K562 (cell line): ENCODE data around the gene LRRC8E. TPM values are rescaled to one million over a fixed set of nuclear protein-coding genes. Genes with fewer than 3 reads are reported as not detected.

Experiments used
- ATAC-seq: fragments of 200-7000 bp; cut with Tn5 transposase; 3 replicates; pipeline ENCODE4 v1.9.1; 2020; ENCODE audit warnings: moderate library complexity
- BruUV-seq: library from RNA; stranded (reverse); fragments of 400-500 nt; replicated peaks from 2 replicates; lab custom pipeline; 2021; lab: Mats Ljungman, UMichigan
- CTCF ChIA-PET: fragments of 300-600 bp; formaldehyde crosslinking; extraction: SDS; loops from one replicate; lab custom pipeline; 2021; ENCODE audit warnings: low intra/inter-chr PET ratio; lab: Yijun Ruan, JAX
- POLR2A ChIA-PET: fragments of 300-600, 350-650 bp; sonication (Branson Sonifier 250); formaldehyde crosslinking; extraction: SDS; loops from one replicate; lab custom pipeline; 2021; ENCODE audit warnings: antibody characterized with exemption, inconsistent platforms; lab: Yijun Ruan, JAX
- DNase-seq, 4 experiments: peaks; one replicate each; pipeline versions ENCODE4 v3.0.0 to v3.0.0-alpha.2; 2011 to 2018; ENCODE audit warnings: low spot score in 3 of 4, mixed read lengths in 3 of 4; ENCODE audit errors: extremely low read depth in 1 of 4
- FAIRE-seq: peaks from 2 replicates; lab custom pipeline; 2011; peaks lifted over from hg19 to GRCh38; lab: Jason Lieb, UNC
- H2AFZ ChIP-seq: 2 replicates; pipeline ENCODE4 v1.6.0; 2011; ENCODE audit warnings: low read depth, low read length, control low read depth, inconsistent platforms
- H3K27ac ChIP-seq: fragments of 200-600 bp; 3 replicates; pipeline ENCODE4 v1.8.0; 2011; ENCODE audit warnings: low read depth, mild to moderate bottlenecking, control low read depth, inconsistent platforms, low read length, moderate library complexity, mixed read lengths; ENCODE audit errors: extremely low read depth
- H3K27me3 ChIP-seq, 2 experiments: fragments of 300-600 bp in 1 of 2; 2 replicates in 1 of 2; 3 replicates in 1 of 2; pipeline versions ENCODE4 v1.6.0 to v1.8.0; 2011; ENCODE audit warnings: inconsistent platforms in 2 of 2, low read length in 2 of 2, mild to moderate bottlenecking in 1 of 2, mixed read lengths in 1 of 2, moderate library complexity in 1 of 2; ENCODE audit not compliant: control insufficient read depth in 2 of 2, insufficient read depth in 2 of 2
- H3K36me3 ChIP-seq: fragments of 300-600 bp; 3 replicates; pipeline ENCODE4 v1.8.0; 2011; ENCODE audit warnings: mild to moderate bottlenecking, low read length, inconsistent platforms; ENCODE audit not compliant: control insufficient read depth, insufficient read depth
- H3K4me1 ChIP-seq, 2 experiments: fragments of 200-600 bp in 1 of 2; replicated peaks in 1 of 2; 2 replicates in 1 of 2; 3 replicates in 1 of 2; pipeline versions ENCODE4 v1.5.1 to v1.8.0; 2011; ENCODE audit warnings: inconsistent platforms in 2 of 2, low read length in 2 of 2, mild to moderate bottlenecking in 1 of 2, mixed read lengths in 1 of 2, moderate library complexity in 1 of 2; ENCODE audit not compliant: control insufficient read depth in 2 of 2, insufficient read depth in 2 of 2
- H3K4me2 ChIP-seq: 2 replicates; pipeline ENCODE4 v1.6.1; 2011; ENCODE audit warnings: low read length, control low read depth, inconsistent platforms, mixed read lengths; ENCODE audit not compliant: insufficient read depth
- H3K4me3 ChIP-seq: fragments of 200-600 bp; sonication (generic), shearing (Covaris generic); 2 replicates; pipeline ENCODE4 v1.5.1; 2016; ENCODE audit warnings: control low read depth, inconsistent platforms
- H3K79me2 ChIP-seq: fragments of 200-600 bp; 3 replicates; pipeline ENCODE4 v1.8.0; 2011; ENCODE audit warnings: low read length, inconsistent platforms; ENCODE audit not compliant: control insufficient read depth, insufficient read depth
- H3K9ac ChIP-seq, 2 experiments: 2 replicates each; pipeline versions ENCODE4 v1.6.0 to v1.6.1; 2011; ENCODE audit warnings: low read depth in 2 of 2, low read length in 2 of 2, control low read depth in 1 of 2, inconsistent platforms in 1 of 2, mild to moderate bottlenecking in 1 of 2, mixed read lengths in 1 of 2; ENCODE audit not compliant: insufficient read depth in 1 of 2
- H3K9me1 ChIP-seq: one replicate; pipeline ENCODE4 v1.6.0; 2011; ENCODE audit warnings: inconsistent platforms, mild to moderate bottlenecking, low read length, moderate library complexity; ENCODE audit not compliant: control insufficient read depth, insufficient read depth
- H3K9me3 ChIP-seq: replicated peaks from 2 replicates; pipeline ENCODE4 v1.5.1; 2011; ENCODE audit warnings: low read depth, low read length, inconsistent platforms; ENCODE audit not compliant: control insufficient read depth, insufficient read depth
- H4K20me1 ChIP-seq: replicated peaks from 2 replicates; pipeline ENCODE4 v1.6.1; 2011; ENCODE audit warnings: low read length, inconsistent platforms, mixed read lengths; ENCODE audit not compliant: control insufficient read depth, insufficient read depth
- CCNT2 ChIP-seq: IDR thresholded peaks from 2 replicates; pipeline ENCODE4 v1.6.1; 2011; ENCODE audit warnings: borderline replicate concordance, low read depth, mild to moderate bottlenecking, moderate library complexity, mixed read lengths, low read length; ENCODE audit not compliant: insufficient read length; ENCODE audit errors: extremely low read depth
- CHD1 ChIP-seq: fragments of 200-600 bp; sonication (generic); IDR thresholded peaks from one replicate; pipeline ENCODE4 v1.6.1; 2012; ENCODE audit warnings: mild to moderate bottlenecking, moderate library complexity, low read length, inconsistent platforms
- CLOCK ChIP-seq: fragments of 250-450 bp; sonication (Bioruptor Pico); IDR thresholded peaks from 2 replicates; pipeline ENCODE4 v1.4.0; 2020; ENCODE audit warnings: mild to moderate bottlenecking, moderate library complexity, borderline replicate concordance
- ETV1 ChIP-seq: fragments of 450-650 bp; conservative IDR thresholded peaks from 2 replicates; pipeline ENCODE4 v1.6.1; 2016; ENCODE audit warnings: missing genetic modification characterization, control low read depth, low read depth, missing compliant biosample characterization
- FOSL1 ChIP-seq: fragments of 200-800 bp; sonication (Bioruptor generic); conservative IDR thresholded peaks from 2 replicates; pipeline ENCODE4 v1.6.1; 2016; ENCODE audit warnings: missing genetic modification characterization, missing compliant biosample characterization
- HDAC1 ChIP-seq, 2 experiments: fragments of 450-650 bp; IDR thresholded peaks; 2 replicates each; pipeline ENCODE4 v1.6.1; 2016 to 2017; ENCODE audit warnings: inconsistent platforms in 1 of 2, mild to moderate bottlenecking in 1 of 2, moderate library complexity in 1 of 2
- HOXB6 ChIP-seq: fragments of 250-450 bp; sonication (Bioruptor Pico); IDR thresholded peaks from 2 replicates; pipeline ENCODE4 v1.5.1; 2022; ENCODE audit warnings: mild to moderate bottlenecking, borderline replicate concordance
- KHSRP ChIP-seq: fragments of 450-650 bp; IDR thresholded peaks from 2 replicates; pipeline ENCODE4 v1.6.1; 2017
- KLF13 ChIP-seq: fragments of 450-650 bp; IDR thresholded peaks from 2 replicates; pipeline ENCODE4 v1.6.1; 2016; ENCODE audit warnings: missing genetic modification characterization, low read depth, mild to moderate bottlenecking, missing compliant biosample characterization, moderate library complexity, borderline replicate concordance
- NONO ChIP-seq, 2 experiments: fragments of 200-400 bp in 1 of 2; fragments of 450-650 bp in 1 of 2; formaldehyde crosslinking in 1 of 2; IDR thresholded peaks; 2 replicates each; pipeline ENCODE4 v1.6.1; 2017; ENCODE audit warnings: low read depth in 2 of 2, mild to moderate bottlenecking in 2 of 2, moderate library complexity in 2 of 2, low read length in 1 of 2
- NR1H2 ChIP-seq: sonication (generic); formaldehyde crosslinking; IDR thresholded peaks from 2 replicates; pipeline ENCODE4 v1.4.0; 2020; ENCODE audit warnings: mild to moderate bottlenecking, missing genetic modification reagents
- POLR2AphosphoS5 ChIP-seq: IDR thresholded peaks from 2 replicates; pipeline ENCODE4 v1.6.1; 2011; ENCODE audit warnings: mild to moderate bottlenecking, low read depth, low read length, moderate library complexity; ENCODE audit not compliant: control insufficient read depth, insufficient read depth
- RCOR1 ChIP-seq, 2 experiments: IDR thresholded peaks; 2 replicates each; pipeline ENCODE4 v1.6.1; 2012; ENCODE audit warnings: low read depth in 2 of 2, low read length in 2 of 2, borderline replicate concordance in 1 of 2, improper control_type of control experiment in 1 of 2
- SETDB1 ChIP-seq: IDR thresholded peaks from one replicate; pipeline ENCODE4 v1.6.1; 2012; ENCODE audit warnings: low read length, control low read depth, inconsistent platforms
- TEAD2 ChIP-seq: fragments of 450-650 bp; IDR thresholded peaks from 2 replicates; pipeline ENCODE4 v1.6.1; 2016; ENCODE audit warnings: missing genetic modification characterization, control low read depth, missing compliant biosample characterization
- ZEB2 ChIP-seq: fragments of 450-650 bp; IDR thresholded peaks from 2 replicates; pipeline ENCODE4 v1.6.1; 2016
- ZKSCAN1 ChIP-seq: fragments of 150-350 bp; IDR thresholded peaks from 2 replicates; pipeline ENCODE4 v1.6.1; 2016; ENCODE audit warnings: low read depth, low read length
- WGBS: fragments of 100-300 bp; shearing (Covaris generic); methylation state at CpG from one replicate; pipeline ENCODE4 v1.1.6; 2016; ENCODE audit warnings: low coverage, mixed read lengths; ENCODE audit not compliant: insufficient coverage; ENCODE audit errors: missing lambda C conversion rate; 5-methylcytosine and 5-hydroxymethylcytosine counted together
- in situ Hi-C: fragments of 300-500 bp; cut with MboI; formaldehyde crosslinking; loops from 4 replicates; pipeline ENCODE4 v1.15.0; 2018; ENCODE audit warnings: inconsistent platforms, mixed read lengths
- intact Hi-C: fragments of 100-400 bp; cut with micrococcal nuclease; formaldehyde crosslinking; loops from 2 replicates; pipeline ENCODE4 v1.14.2; 2022
- polyA plus RNA-seq, 8 experiments: library from polyadenylated mRNA; depleted of rRNA in 4 of 8; stranded (reverse) in 5 of 8; unstranded in 3 of 8; fragments of >200 nt; fragmentation: Nextera tagmentation in 2 of 8; fragmentation: Illumina TruSeq in 1 of 8; extraction: Ambion mirVana in 2 of 8; extraction: Trizol in 1 of 8; gene quantifications; 2 replicates each; pipeline versions ENCODE4 v1.2.1 to v1.2.3, GENCODE V29; 2011 to 2014; ENCODE audit warnings: inconsistent platforms in 1 of 8, missing spikeins in 1 of 8
- total RNA-seq, 7 experiments: library from RNA; depleted of rRNA in 6 of 7; stranded (reverse); fragments of >200 nt in 6 of 7; fragmentation: Illumina TruSeq in 2 of 7; extraction: Trizol in 2 of 7; gene quantifications; 2 replicates each; pipeline versions ENCODE4 v1.2.1 to v1.2.3, GENCODE V29; 2011 to 2021; ENCODE audit warnings: low replicate concordance in 1 of 7

Gene LRRC8E
- total and polyA plus RNA-seq, 9 of the 15 experiments (the other 6 are each of a cell fraction or from before 2014, with no cell fraction given), result 0.08 to 5.7 (median 3.5) TPM; not detected in 1

GRCh38 chr19:7903244-7904073, 15.1 kb downstream of the LRRC8E start, which contains the start of gene MAP2K7:
TSS of gene MAP2K7 (plus strand) at chr19:7903877. CDS start at chr19:7903945, 68 bp downstream.
- POLR2A ChIA-PET, result interaction anchor here (0.6 to 5.3 kb wide), 10 partner anchors 12 to 297 kb away, joined by 3 to 72 read pairs (median 4); partner anchors contain the start of genes LRRC8E, SNAPC2 and TGFBR3L
- Histone ChIP-seq H3K27me3 (no peaks in the 10 kb centered on the region), H3K36me3 (peaks cover 38% of the 10 kb centered on the region; the same call in 2 of the 3 replicates), H3K4me1 (peaks cover 13 to 67% of the 10 kb centered on the region in 2 experiments; a peak in 4 of 5 replicates), H3K4me2 (peak within 1 kb of the TSS; percentile 98), H3K9me3 (no peaks in the 10 kb centered on the region), H3K79me2 (peaks cover 55% of the 10 kb centered on the region), H3K27ac (peak within 1 kb of the TSS; percentile 96), H4K20me1 (no peaks in the 10 kb centered on the region), H3K9ac (peak within 1 kb of the TSS; percentile 95 to 96), H2AFZ (peak within 1 kb of the TSS; percentile 93), H3K4me3 (peak within 1 kb of the TSS; percentile 96), H3K9me1 (peaks cover 7% of the 10 kb centered on the region)
- peak; percentile 96 to 99 (median 98) for DNase-seq
- FAIRE-seq, result peak; percentile 100
- BruUV-seq, result no TSS peak
- CTCF ChIA-PET, result interaction anchor here (0.6 to 1.0 kb wide), 2 partner anchors 31 to 50 kb away, joined by 3 read pairs; no protein-coding TSS in a partner anchor
- intact Hi-C loops, result loop anchor here (2.0 kb wide), 2 partner anchors 33 to 51 kb away; no protein-coding TSS in a partner anchor
- in situ Hi-C loops, result no loop called here
- ATAC-seq, result peak; percentile 82
- under 1% methylated on average over 72 of the region's 89 CpGs for WGBS
- TF ChIP-seq RCOR1 (IDR thresholded peaks at IDR 0.05; ENCODE audit: borderline replicate concordance in 1 of 2, low read depth in 2 of 2, low read length in 2 of 2) (peak in 1 of 2 experiments; percentile 24; a peak in 1 of 4 replicates), CLOCK (CRISPR knock-in tag) (no peak; the same call in 1 of the 2 replicates), KLF13 (tag) (peak; percentile 49; the same call in 1 of the 2 replicates), NONO (IDR thresholded peaks at IDR 0.05; ENCODE audit: low read depth in 2 of 2, low read length in 1 of 2) (peak in 1 of 2 experiments; percentile 50; a peak in 1 of 4 replicates), ETV1 (tag) (no peak), TEAD2 (tag) (no peak), ZKSCAN1 (0 out of 2 replicates have a peak, but pooled peaks have one; percentile 37), ZEB2 (no peak), POLR2AphosphoS5 (peak; percentile 73; the same call in 1 of the 2 replicates), SETDB1 (no peak), CHD1 (peak; percentile 70), KHSRP (no peak), CCNT2 (peak; percentile 79), NR1H2 (CRISPR knock-in tag) (0 out of 2 replicates have a peak, but pooled peaks have one; percentile 13), FOSL1 (tag) (0 out of 2 replicates have a peak, but pooled peaks have one; percentile 30), HOXB6 (no peak), HDAC1 (IDR thresholded peaks at IDR 0.05) (peak in 1 of 2 experiments; percentile 72; a peak in 1 of 4 replicates)
